Measurements from ENCODE around the gene GAREM1. TPM values are rescaled to one million over a fixed set of nuclear protein-coding genes. Genes with fewer than 3 reads are reported as not detected.
"Not testable (repeated sequence)": the region's sequence is repeated elsewhere in the genome, so short reads cannot be mapped to it uniquely, and the experiment has no call there.

The GAREM1 gene
- total RNA-seq, 3 donors from 2014 or later, result 7.8 to 13.4 (median 12.0) TPM

DNA sequence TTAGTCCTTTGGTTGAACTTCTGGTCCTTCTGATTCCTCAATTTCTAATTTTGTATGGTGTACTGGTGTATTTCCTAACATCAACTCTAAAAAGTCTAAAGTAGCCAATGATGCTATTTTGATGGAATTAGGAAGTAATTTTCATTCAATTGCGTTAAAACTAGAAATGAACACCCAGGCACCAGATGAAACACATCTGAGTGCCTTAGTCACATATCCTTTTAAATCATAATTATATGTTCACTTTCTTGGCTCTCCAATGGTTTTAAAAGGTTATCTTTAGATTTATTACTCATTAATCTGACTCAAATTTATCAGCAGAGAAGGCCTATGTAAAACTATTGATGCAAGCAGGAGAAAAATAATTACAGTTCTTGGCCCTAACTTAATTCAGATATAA lies 119.7 kb downstream of the GAREM1 start:
- Histone ChIP-seq H3K9me3 (no peaks in the 10 kb centered on the region), H3K4me1 (no peaks in the 10 kb centered on the region), H3K27me3 (no peaks in the 10 kb centered on the region), H3K4me3 (no peak overlapping the region), H3K36me3 (no peaks in the 10 kb centered on the region), H3K27ac (peak overlapping the region; percentile 71)
- intact Hi-C loops (cut with DNase I; ENCODE audit: low total_unique reads), result no loop called here
- no peak for DNase-seq (ENCODE audit: low spot score in 2 of 2)
- TF ChIP-seq POLR2AphosphoS5 (IDR thresholded peaks at IDR 0.05), result no peak
- TF ChIP-seq, protein P1, sequence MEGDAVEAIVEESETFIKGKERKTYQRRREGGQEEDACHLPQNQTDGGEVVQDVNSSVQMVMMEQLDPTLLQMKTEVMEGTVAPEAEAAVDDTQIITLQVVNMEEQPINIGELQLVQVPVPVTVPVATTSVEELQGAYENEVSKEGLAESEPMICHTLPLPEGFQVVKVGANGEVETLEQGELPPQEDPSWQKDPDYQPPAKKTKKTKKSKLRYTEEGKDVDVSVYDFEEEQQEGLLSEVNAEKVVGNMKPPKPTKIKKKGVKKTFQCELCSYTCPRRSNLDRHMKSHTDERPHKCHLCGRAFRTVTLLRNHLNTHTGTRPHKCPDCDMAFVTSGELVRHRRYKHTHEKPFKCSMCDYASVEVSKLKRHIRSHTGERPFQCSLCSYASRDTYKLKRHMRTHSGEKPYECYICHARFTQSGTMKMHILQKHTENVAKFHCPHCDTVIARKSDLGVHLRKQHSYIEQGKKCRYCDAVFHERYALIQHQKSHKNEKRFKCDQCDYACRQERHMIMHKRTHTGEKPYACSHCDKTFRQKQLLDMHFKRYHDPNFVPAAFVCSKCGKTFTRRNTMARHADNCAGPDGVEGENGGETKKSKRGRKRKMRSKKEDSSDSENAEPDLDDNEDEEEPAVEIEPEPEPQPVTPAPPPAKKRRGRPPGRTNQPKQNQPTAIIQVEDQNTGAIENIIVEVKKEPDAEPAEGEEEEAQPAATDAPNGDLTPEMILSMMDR (IDR thresholded peaks at IDR 0.05), result no peak
- no peak for TF ChIP-seq POLR2A (IDR thresholded peaks at IDR 0.05)

- Histone ChIP-seq H3K9me3 (no peaks in the 10 kb centered on the region), H3K27me3 (no peaks in the 10 kb centered on the region), H3K27ac (peak overlapping the region; percentile 71), H3K4me3 (peak overlapping the region in 1 of 3 donors; percentile 18), H3K4me1 (no peaks in the 10 kb centered on the region), H3K36me3 (no peaks in the 10 kb centered on the region)
- intact Hi-C loops (cut with DNase I; ENCODE audit: low total_unique reads), result no loop called here
- peak; percentile 63 to 72 for DNase-seq (ENCODE audit: low spot score in 2 of 2)
- TF ChIP-seq POLR2AphosphoS5 (IDR thresholded peaks at IDR 0.05), result peak in 2 of 3 donors; percentile 29 to 65
- no peak for TF ChIP-seq POLR2A (IDR thresholded peaks at IDR 0.05)
- TF ChIP-seq, protein P1 (IDR thresholded peaks at IDR 0.05), result no peak
Measured at GRCh38 chr18:32349728-32350395, 120.8 kb downstream of the GAREM1 start.

GRCh38 chr18:32346671-32347070 lies 124.0 kb downstream of the GAREM1 start:
- Histone ChIP-seq H3K27me3 (no peaks in the 10 kb centered on the region), H3K4me3 (no peak overlapping the region), H3K9me3 (no peaks in the 10 kb centered on the region), H3K36me3 (no peaks in the 10 kb centered on the region), H3K27ac (peak overlapping the region; percentile 10 to 66), H3K4me1 (no peaks in the 10 kb centered on the region)
- TF ChIP-seq POLR2A (IDR thresholded peaks at IDR 0.05) (no peak), POLR2AphosphoS5 (IDR thresholded peaks at IDR 0.05) (no peak)
- TF ChIP-seq, protein P1 (IDR thresholded peaks at IDR 0.05), result no peak
- intact Hi-C loops (cut with DNase I; ENCODE audit: low total_unique reads), result no loop called here
- no peak for DNase-seq (ENCODE audit: low spot score in 2 of 2)

DNA sequence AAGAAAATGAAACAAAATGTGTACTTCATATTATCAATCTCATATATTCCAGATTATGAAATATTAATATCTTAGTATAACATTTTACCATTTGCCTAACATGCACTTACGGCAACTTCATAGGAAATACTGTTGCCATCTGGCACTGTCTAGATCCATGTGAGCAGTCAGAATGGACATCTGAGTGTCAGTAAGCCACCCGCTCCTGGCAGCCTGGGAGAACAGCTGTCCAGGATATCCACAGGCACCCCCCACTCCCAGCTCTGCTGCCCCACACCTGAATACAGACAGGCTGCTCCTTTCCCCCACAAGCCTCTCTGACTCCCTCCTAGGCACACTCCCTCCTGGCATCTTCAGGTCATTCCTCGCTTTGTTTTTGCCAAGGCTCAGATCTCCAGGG lies 127.0 kb downstream of the GAREM1 start:
- H3K27ac ChIP-seq, result no peak overlapping the region
- H3K27me3 ChIP-seq, result no peaks in the 10 kb centered on the region
- H3K4me1 ChIP-seq, result no peaks in the 10 kb centered on the region
- H3K9me3 ChIP-seq, result no peaks in the 10 kb centered on the region
- no peak overlapping the region for H3K4me3 ChIP-seq
- TF ChIP-seq, protein P1 (IDR thresholded peaks at IDR 0.05), result no peak
- TF ChIP-seq POLR2A (IDR thresholded peaks at IDR 0.05), result no peak
- DNase-seq (ENCODE audit: low spot score in 2 of 2), result no peak
- intact Hi-C loops (cut with DNase I; ENCODE audit: low total_unique reads), result no loop called here
- H3K36me3 ChIP-seq, result no peaks in the 10 kb centered on the region

DNA sequence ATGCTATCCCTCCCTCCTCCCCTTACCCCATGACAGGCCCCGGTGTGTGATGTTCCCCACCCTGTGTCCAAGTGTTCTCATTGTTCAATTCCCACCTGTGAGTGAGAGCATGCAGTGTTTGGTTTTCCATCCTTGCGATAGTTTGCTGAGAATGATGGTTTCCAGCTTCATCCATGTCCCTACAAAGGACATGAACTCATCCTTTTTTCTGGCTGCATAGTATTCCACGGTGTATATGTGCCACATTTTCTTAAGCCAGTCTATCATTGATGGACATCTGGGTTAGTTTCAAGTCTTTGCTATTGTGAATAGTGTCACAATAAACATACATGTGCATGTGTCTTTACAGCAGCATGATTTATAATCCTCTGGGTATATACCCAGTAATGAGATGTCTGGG lies 129.6 kb downstream of the GAREM1 start:
- H3K4me1 ChIP-seq; H3K27ac ChIP-seq; H3K9me3 ChIP-seq; DNase-seq (ENCODE audit: low spot score in 2 of 2); H3K27me3 ChIP-seq; intact Hi-C loops (cut with DNase I; ENCODE audit: low total_unique reads); H3K36me3 ChIP-seq; H3K4me3 ChIP-seq: not testable (repeated sequence)
